NCI-H2107 treated with DMSO at 0.1 percent for 48 hours (cell line): ENCODE measurements around the gene GJA3.

Source experiments
- DNase-seq: peaks from one replicate; lab custom pipeline; 2025; ENCODE audit not compliant: unreplicated experiment; lab: John Stamatoyannopoulos, UW

GJA3 gene

DNA sequence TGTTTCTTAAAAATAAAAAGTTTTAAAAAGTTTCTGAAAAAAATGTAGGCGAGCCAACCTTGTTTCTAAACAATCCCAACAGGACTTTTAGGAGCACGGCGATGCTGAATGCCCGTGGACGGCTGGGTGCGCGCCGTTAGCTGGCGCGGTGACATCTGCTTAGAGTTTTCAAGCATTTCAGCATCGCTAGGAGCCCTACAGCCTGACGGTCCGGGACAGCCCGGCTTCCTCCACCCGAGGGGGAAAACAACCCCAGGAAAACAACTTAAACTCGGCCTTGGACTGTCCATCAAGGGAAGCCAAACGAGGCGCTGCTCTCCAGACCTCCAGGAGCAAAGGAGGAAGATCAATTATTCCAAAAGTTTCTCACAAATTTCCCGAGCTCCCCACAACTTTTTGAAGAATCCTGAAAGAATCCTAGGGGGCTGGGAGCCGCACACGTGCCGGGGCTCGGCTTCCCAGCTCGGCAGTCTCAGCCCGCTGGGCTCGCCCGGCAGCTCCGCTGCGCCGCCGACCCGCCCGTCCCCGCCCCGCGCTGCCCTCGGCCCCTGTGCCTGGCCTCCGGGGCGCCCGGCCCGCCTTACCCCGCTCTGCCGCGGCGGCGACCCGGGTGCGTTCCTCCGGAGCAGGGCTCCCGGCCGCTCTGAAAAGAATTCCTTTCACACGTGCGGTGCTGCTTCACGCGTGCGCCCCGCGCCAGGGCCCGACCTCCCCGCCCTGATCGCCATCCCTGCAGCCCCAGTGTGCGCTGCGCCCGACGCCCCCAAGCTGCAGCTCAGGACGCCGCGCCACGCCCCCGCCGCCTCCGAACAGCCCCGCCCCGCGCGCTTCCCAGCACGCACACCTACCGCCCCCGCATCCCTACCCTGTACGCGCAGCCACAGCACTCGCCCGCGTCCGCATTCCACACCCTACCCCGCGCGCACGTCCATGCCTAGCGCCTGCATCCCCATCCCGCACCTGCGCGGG is at the start of gene GJA3:
Gene GJA3, minus strand, starts transcription at position 747 of the 969 bp plus-strand sequence. CDS start 17,764 bp downstream, outside the sequence.
- DNase-seq, result no peak

DNA sequence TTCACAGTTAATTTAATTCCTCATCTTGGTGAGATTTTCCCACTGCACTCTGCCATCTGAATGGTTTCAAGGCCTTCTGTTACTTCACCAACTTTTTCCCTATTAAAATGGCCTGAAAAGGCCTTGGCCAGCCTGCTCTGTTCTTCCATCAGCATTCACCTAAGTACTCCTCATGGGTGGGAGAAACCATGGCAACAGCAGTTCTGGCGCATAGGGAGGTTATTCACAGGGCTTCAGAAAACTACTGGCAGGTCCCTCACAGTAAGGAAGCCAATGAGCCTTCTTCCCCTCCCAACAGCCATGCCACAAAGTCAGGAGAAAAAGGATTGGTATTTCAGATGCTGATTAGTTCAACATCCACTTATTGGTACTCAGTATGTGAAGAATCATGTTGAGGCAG is 49.1 kb upstream of the GJA3 start:
- DNase-seq, result no peak

DNA sequence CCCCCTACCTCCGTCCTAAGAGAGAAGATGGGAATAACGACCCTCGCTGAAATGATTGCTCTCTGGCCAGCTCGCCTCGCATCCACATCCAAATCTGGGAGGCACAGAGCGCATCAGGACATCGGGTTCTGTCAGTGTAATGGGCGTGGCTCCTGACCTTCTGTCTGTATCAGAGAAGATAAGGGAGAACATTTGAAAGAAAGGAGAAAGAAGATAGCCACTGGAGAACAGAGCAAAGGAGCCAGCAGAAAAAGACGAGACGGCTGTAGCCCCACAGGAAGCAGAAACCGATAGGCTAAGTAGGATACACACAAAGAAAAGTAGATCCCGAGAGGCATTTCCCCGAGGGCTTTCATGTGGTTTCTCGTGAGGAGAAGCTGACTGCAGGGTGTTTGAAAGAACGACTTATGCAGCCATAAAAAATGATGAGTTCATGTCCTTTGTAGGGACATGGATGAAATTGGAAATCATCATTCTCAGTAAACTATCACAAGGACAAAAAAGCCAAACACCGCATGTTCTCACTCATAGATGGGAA is 45.9 kb upstream of the GJA3 start:
- DNase-seq, result no peak

DNA sequence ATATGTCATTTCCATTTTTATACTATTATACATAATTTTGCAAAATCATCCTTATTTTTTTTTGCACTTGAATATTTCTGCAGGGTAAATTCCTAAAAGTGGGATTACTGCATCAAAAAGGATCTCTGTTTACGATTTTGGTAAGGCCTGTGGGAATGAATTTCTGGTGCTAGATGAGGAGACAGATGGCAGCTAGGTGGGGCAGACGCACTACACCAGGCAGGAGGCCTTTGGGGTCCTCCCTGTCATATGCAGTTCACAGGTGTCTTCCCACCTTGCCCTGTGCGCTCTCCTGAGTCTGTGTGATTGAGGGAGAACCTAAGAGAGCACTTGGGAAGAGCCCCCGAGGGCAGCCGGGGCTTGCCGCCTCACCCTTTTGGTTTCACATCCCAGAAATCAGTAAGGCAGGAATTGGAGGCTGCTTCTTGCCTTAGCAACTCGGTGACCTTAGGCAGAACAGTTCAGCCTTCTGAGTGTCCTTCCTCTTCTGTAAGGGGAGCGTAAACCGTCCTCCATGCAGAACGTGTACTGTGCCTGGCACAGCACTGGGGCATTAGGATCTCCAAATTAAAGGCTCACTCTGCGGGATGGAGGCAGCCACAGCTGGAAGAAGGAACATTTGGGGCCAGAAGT is 45.3 kb upstream of the GJA3 start:
- DNase-seq, result no peak

DNA sequence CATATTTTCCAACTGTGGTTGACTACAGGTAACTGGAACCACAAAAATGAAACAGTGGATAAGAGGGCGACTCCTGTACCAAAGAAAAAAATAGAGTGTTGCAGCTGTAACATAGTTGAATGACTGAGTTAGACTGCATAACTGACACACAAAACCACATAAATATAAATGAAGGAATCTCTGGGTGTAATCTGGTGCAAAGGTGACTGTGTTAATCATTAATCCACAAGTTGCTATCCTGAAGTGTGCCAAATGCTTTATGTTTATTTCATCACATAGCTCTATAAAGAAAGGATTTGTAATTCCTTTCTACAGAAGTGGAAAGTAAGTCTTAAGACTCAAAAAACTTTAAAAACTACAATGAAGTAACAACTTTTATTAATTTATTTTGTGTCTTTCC is 37.9 kb upstream of the GJA3 start:
- no peak for DNase-seq

DNA sequence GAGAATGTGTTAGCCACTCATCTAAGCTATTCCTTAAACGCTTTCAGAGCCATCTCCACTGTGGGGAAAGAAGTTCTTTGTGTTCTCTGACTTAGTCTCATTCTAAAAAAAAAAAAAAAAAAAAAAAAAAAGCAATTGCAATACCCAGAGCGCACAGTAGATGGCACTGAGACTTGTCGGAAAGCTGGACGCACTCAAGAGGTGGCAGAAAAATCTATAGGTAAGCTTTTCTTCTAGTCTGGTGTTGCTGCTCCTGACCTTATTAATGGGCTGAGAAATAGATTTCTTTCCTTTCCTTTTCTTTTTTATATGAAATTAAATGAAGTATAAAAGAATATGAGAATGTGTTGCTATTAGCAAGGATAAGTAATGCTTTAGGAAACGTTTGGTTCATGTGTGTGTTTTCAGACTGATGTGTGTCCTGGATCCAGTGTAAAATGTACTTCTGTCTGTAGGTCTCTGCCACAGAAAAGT is 36.5 kb upstream of the GJA3 start:
- peak; percentile 43 for DNase-seq

DNA sequence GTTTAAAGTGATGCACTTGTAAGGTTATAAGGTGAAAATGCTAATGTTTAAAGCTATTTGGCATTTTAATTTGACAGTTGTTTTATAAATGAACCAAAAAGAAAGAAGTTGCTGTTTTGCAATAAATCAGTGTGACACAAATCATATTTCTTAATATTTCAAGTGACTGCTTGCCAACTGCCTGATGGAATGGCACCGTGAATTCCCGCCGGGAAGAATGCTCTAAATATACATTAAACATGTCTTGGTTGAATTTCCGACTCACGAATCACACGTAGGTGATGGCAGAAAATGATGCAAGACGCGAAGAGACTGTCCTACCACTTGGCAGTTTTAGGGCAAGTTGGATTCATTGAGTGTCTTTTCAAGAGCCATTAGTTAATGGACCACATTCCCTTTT is 34.9 kb upstream of the GJA3 start:
- no peak for DNase-seq

DNA sequence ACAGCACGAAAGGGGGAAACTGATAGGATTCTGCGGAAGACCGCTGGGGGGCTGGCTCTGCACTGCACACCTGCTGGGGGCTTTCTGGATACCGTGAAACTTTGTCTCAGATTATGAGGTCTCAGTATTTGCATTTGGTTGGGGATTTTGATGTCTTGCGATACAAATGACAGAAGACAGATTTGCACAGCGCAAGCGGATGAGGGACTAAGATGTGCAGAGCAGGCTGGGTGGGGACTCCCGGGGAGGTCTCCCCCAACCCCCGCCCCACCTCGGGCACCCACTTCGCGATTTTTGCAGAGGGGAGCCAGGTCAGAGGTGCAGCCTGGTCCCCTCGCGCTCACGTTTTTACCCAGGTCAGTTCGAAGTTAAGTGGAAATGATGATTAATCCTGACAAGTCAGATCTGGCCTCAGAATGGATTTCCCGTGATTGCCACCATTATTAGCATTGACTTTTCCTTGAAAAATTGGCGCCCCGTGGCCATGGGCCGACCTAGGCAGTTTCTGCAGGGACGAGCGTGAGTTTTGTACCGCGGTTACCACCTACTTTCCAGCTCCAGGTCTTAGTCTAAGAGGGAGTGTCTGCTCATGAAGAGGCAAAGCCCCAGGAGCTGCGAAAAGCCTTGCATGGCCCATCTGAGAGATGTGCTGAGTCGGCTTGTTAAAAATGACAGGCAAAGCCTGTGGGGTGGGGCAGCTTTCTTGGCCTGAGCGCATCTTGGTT is 33.2 kb upstream of the GJA3 start:
- no peak for DNase-seq

DNA sequence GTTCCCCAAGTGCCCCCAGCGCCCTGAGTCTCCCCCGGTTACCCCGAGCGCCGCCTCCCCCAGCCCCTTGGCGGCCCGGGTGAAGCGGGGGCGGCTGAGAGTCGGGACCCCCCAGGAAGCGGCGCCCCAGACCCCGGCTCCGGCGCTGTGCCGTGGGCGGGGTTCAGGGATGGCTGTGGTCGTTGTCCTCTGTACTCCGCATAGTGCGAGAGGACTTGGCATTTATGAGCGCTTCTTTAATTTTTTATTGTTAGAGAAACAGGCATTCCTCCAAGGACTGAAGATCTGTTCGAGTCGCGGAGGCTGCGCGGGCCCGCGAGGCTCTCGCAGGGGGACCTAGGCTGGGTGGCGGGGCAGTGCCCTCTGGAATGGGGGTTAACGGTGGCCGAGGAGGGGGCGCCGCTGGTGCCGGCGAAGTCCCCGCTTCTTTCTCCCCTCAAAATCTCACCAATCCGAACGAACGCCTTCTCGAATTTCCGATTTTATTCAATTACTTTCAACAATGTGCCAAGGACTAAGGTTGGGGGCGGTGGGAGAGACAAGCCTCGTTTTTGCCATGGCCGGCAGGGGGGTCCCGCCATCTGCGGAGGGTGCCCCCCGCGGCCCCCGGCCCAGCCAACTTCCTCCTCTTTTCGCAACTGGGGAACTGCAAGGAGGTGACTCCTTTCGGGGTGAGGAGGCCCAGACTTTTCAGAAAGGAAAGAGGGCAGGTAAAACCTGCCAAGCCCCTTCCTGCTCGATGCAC is 32.5 kb upstream of the GJA3 start:
- DNase-seq, result no peak

DNA sequence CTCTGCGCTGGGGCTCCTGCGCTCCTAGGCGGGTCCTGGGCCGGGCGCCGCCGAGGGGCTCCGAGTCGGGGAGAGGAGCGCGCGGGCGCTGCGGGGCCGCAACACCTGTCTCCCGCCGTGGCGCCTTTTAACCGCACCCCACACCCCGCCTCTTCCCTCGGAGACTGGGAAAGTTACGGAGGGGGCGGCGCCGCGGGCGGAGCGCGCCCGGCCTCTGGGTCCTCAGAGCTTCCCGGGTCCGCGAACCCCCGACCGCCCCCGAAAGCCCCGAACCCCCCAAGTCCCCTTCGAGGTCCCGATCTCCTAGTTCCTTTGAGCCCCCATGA is 31.9 kb upstream of the GJA3 start, which contains the start of gene GJB2:
Gene GJB2, minus strand, starts transcription at position 103 of the 326 bp plus-strand sequence. CDS start 3,357 bp downstream, outside the sequence.
- no peak for DNase-seq

DNA sequence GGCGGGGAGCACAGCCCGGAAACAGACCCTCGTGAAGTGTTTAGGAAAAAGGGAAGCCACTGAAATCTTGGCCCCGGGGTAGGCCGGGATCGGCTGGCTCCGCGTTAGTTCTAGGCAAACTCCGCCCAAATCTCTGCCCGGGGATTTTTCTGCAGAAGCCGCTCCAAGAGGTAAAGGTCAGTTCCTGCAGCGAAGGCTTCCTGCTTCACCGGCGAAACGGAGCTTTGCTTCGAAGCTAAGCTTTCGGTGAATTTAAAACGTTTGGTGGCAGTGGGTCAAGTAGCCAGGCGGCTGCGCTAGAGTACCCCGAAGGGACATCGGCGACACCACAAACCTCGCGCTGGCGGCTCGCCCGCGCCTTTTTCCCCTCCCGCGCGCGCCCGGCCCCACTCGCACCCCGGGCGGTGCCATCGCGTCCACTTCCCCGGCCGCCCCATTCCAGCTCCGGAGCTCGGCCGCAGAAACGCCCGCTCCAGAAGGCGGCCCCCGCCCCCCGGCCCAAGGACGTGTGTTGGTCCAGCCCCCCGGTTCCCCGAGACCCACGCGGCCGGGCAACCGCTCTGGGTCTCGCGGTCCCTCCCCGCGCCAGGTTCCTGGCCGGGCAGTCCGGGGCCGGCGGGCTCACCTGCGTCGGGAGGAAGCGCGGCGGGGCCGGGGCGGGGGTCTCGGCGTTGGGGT is 31.4 kb upstream of the GJA3 start:
- no peak for DNase-seq

DNA sequence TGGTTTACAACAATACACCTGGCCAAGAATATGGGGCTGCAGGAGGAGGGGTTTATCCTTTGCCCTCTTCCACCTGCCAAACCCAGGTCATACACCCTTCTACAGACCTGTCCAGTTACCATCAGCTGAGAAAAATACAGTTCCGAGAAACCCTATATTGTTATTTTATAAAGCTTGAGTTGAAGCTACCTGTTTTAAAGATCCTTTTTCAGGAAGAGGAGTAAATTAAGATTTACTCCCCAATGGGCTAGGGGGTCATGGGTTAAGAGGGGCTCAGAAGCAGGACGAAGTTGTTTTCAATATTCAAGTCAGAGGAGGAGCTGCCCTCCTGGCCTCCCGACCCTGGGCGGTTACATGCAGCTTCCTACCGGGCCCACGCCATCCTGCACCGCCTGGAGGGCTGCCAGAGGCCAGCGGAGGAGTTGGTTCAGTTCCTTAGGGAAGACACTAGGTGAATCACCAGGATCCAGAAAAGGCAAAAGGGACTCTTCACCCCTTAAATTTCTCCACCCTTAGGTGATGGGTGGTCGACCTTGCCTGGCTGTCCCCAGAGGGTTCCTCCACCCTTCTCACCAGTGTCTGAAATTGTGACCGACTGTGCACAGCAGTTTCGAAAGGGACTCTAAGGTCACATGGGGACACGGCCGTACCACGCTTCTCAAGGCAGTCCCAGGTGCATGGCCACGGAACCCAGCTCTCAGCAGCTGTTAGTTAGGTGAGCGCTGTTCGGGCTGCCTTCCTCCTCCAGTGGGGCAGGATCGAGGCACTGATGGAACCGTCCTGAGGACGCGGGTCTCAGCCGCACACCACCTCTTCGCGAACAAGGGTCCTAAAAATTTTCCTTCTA is 30.7 kb upstream of the GJA3 start:
- DNase-seq, result no peak

DNA sequence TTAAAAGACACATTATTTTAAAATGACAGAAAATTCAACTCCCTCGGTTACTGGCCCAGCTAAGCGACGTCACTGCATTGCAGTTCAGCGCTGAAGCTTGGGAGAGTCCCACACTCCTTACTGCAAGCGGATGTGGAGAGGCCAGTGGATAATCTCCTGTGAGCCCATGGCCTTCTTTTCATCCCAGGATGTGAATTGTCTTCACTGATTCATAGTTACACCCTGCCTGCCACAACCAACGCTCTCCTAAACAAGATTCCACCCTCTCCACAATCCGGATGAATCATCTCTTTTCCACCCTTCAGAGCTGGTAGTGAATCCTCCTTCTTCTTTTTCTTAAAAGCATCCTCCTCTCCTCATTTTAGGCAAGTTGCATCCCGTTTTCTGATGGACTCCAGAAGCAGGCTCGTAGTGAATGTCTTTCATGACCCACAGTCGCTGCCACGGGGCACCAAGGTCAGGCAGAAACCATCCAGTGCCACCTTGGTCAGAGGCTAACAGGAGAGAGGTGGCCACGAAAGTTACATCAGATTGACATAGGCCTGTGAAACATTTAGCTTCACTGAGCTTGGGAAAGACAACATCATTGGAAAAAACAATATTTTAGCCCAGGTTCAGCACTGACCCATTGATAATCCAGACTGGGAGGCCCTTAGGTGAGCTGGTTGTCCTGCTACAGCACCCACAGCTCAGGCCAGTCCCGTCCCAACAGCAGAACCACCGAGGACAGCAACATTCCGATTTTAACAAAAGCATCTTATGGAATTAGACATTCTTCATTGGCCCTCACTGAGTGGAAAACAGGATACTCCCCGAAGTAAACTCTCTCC is 29.8 kb upstream of the GJA3 start:
- no peak for DNase-seq

DNA sequence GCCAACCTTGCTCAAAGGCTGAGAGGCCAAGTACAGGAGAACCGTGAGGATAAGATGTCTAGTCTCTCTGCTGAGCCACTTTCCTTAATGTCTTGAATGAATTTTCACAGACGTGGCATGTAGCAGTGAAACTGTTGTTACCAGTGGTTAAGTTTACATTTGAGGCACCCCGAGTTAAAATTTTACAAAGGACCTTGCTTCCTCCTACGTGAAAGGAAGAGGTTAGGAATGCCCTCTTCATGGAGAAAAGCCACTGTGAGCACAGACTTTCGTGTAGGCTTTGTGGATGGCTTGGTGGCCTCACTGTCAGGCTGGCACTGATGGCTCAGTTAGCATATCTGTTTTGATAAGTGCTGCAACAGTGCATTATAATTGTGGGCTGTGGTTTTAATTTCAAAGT is 29.2 kb upstream of the GJA3 start:
- DNase-seq, result no peak

DNA sequence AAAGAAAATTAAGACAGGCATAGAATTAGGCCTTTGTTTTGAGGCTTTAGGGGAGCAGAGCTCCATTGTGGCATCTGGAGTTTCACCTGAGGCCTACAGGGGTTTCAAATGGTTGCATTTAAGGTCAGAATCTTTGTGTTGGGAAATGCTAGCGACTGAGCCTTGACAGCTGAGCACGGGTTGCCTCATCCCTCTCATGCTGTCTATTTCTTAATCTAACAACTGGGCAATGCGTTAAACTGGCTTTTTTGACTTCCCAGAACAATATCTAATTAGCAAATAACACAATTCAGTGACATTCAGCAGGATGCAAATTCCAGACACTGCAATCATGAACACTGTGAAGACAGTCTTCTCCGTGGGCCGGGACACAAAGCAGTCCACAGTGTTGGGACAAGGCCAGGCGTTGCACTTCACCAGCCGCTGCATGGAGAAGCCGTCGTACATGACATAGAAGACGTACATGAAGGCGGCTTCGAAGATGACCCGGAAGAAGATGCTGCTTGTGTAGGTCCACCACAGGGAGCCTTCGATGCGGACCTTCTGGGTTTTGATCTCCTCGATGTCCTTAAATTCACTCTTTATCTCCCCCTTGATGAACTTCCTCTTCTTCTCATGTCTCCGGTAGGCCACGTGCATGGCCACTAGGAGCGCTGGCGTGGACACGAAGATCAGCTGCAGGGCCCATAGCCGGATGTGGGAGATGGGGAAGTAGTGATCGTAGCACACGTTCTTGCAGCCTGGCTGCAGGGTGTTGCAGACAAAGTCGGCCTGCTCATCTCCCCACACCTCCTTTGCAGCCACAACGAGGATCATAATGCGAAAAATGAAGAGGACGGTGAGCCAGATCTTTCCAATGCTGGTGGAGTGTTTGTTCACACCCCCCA is 28.1 kb upstream of the GJA3 start:
- no peak for DNase-seq

DNA sequence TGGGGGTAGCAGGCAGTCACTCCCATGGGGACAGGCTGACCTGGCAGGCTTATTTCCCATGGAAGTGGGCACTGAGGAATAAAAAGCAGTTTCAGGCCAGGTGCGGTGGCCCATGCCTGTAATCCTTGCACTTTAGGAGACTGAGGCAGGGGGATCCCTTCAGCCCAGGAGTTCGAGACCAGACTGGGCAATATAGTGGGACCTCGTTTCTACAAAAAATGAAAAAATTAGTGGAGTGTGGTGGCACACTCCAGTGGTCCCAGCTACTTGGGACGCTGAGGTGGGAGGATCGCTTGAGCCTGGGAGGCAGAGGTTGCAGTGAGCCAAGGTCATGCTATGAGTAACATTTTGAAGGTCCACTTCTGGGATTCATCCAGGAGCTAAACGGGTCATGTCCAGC is 25.9 kb upstream of the GJA3 start:
- DNase-seq, result no peak

DNA sequence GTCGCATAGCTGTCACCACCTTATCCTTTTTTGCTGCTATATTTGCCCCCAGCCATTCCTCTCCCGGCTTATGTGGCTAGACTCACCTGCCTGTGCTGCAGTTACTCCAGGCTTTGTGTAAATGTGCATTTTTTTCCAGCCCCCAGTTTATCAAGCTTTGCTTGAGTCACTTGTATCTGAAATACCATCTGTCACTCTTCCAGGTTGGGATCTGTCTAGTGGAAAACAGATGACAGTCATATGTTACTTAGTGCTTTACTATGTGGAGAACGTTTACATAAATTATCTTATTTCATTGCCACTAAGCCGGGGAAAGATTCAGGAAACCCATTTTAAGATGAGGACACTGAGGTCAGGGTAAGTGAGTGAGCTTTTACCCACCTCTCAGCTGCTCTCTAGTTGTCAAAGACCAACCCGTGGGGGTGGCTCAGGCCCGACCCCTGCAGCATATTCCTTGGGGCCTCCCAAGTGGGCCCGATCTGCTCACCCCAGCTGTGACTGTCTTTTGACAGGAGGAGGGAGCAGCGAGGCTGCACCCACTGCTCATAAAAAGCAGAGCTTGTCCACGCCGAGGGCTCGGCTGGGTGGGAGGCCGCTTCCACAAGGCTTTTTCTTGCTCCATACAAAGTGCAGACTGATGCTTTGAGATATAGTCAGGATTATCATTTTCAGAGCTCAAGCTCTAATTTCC is 24.7 kb upstream of the GJA3 start:
- DNase-seq, result no peak
